Measurements from ENCODE around the gene SH3BP5L. TPM values are rescaled to one million over a fixed set of nuclear protein-coding genes. Genes with fewer than 3 reads are reported as not detected.

SH3BP5L gene
- total RNA-seq, 1 donor, result 28.9 TPM

GRCh38 chr1:248851390-248851789, 25.7 kb upstream of the SH3BP5L start:
- DNase-seq (ENCODE audit: low read depth), result no peak
- no peak overlapping the region for H3K4me3 ChIP-seq (ENCODE audit: low read depth, low read length)
- no peak for TF ChIP-seq CTCF (IDR thresholded peaks at IDR 0.05; ENCODE audit: insufficient read depth, low read depth, low read length)

DNA sequence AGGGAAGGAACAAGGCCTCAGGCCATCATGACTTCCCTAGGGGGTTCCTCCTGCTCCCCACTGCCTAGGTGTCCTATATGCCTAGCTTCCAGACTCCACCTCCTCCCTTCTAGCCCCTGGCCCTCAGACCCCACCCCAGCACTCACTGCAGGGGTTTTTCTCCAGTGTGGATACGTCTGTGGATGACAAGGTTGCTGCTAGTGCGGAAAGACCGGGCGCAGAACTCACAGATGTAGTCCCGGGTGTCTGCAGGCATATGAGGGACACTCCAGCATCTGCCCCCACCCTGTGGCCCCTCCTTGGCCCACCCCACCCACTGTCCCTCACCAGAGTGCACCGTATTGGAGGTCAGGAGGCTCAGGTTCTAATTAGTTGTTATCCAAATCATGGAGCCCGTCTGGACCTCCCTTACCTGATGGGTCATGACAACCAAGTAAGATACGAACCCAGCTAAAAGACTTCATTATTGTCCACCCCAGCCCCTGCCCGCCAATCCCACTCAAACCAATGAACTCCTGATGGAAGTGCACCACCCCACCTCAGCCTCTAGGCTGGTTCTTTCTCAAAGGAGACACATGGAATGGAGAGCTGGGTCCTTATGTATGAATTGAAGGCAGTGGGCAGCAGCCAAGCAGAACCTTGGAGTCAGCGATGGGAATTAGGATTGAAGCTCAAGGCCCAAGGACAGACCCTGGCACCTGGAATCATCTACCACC, 25.0 kb upstream of the SH3BP5L start:
- no peak for DNase-seq (ENCODE audit: low read depth)
- H3K4me3 ChIP-seq (ENCODE audit: low read depth, low read length), result no peak overlapping the region
- no peak for TF ChIP-seq CTCF (IDR thresholded peaks at IDR 0.05; ENCODE audit: insufficient read depth, low read depth, low read length)

DNA sequence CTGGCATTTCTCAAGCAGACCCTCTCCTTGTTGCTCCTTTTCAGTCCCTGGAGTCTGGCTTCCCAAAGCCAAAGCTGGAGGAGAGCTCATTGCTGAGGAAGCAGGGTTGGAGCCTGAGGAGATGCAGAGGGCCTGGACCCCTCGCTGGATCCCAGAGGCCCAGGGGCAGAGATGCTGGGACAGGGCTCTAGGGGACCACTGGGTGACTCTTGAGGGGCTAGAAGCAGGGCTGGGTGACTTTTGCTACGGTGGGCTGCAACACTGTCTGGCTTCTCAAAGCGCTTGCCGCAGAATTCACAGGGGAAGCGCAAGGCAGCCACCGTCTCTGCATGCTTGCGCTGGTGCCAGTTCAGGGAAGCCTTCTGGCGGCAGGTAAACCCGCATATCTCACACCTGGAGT, 24.4 kb upstream of the SH3BP5L start:
- no peak for DNase-seq (ENCODE audit: low read depth)
- H3K4me3 ChIP-seq (ENCODE audit: low read depth, low read length), result no peak overlapping the region
- TF ChIP-seq CTCF (IDR thresholded peaks at IDR 0.05; ENCODE audit: insufficient read depth, low read depth, low read length), result no peak

GRCh38 chr1:248849637-248850036, 23.9 kb upstream of the SH3BP5L start:
- TF ChIP-seq CTCF (IDR thresholded peaks at IDR 0.05; ENCODE audit: insufficient read depth, low read depth, low read length), result no peak
- H3K4me3 ChIP-seq (ENCODE audit: low read depth, low read length), result no peak overlapping the region
- DNase-seq (ENCODE audit: low read depth), result no peak

- TF ChIP-seq CTCF (IDR thresholded peaks at IDR 0.05; ENCODE audit: insufficient read depth, low read depth, low read length), result no peak
- H3K4me3 ChIP-seq (ENCODE audit: low read depth, low read length), result no peak overlapping the region
- DNase-seq (ENCODE audit: low read depth), result no peak
These were observed 23.4 kb upstream of the SH3BP5L start for GRCh38 chr1:248849152-248849551.

- H3K4me3 ChIP-seq (ENCODE audit: low read depth, low read length), result no peak overlapping the region
- DNase-seq (ENCODE audit: low read depth), result no peak
- TF ChIP-seq CTCF (IDR thresholded peaks at IDR 0.05; ENCODE audit: insufficient read depth, low read depth, low read length), result no peak
These were observed 22.9 kb upstream of the SH3BP5L start for GRCh38 chr1:248848602-248849001.

All from fibroblast of villous mesenchyme (primary cell).